Stimulated activated CD4-positive, alpha-beta T cell treated with anti-CD3 and anti-CD28 coated beads, Interleukin-1b, Interleukin-23, amount 100 ng/mL, for 24 hours (primary cell): ENCODE measurements around the gene SFTPA2.
A peak's percentile ranks its signal among the peaks of the same experiment; 100 is the strongest.
"Not testable (repeated sequence)": the region's sequence is repeated elsewhere in the genome, so short reads cannot be mapped to it uniquely, and the experiment has no call there.

ENCODE experiments used
- DNase-seq, 4 experiments: peaks; one replicate each; pipeline ENCODE4 v3.0.0-alpha.2; 2020; ENCODE audit warnings: low read depth in 4 of 4, low spot score in 1 of 4

SFTPA2 gene

DNA sequence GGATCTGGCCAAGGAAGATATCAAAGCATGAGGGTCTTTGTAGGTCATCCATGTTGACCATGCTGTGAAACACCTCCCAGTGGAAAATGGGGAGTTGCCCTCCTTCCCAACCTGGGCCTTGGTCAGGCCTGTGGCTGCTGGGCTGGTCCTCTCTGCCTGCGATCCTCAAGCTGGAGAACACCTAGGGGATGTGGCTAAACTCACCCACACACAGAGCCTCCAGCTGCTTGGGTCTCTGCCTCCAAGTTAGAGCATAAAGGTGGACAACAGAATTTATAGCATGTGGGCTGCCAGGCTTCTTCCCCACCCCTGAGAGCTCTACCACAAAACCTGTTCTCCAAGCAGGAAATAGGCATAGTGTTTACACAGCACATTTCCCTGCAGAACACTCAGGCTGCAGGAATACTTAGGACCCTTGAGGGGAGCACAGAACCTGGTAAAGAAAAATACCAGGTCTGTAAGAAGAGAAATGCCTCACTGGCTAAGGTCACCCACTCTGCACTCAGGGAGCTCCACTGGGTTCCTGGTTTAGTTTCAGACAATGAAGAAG lies at the start of gene SFTPA2:
Gene SFTPA2, minus strand, starts transcription at position 248 of the 550 bp plus-strand sequence. CDS start 924 bp downstream, outside the sequence.
- no peak for DNase-seq

DNA sequence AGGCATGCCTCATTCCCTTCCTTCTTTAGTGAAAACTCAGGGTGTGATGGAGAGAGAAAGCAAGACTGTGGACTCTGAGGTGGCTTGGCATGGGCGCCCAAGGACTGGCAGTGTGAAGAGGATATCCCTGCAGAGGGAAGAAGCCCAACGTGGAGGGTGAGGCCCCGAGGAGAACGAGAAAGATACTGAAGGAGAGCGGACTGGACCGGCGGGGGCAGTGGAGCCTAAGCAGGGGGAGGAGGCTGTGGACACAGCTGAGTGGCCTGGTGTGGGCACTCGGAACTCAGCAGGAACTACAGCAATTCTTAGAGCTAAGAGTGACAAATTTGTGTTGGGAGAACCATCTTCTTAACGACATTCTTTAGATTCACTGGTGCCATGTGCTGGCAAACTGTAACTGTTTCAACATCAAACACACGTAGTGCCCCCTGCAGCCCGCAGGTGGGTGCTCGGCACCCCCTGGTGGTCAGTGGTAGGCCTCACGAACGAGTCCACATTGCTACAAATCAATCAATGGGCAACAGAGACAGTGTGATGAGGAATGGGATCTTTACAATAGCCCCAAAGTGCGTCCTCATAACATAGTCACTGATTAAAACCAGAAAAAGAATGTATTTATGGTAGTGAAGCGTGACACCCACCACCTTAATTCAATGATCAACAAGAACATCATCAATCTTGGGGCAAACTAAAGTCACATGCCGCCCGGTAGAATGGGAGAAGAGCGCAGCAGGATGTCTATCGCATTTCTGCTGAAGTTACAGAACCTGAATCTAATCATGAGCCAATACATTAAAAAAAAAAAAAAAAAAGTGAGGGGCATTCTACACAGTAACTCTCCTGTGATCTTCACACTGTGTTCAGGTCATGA lies 48.5 kb upstream of the SFTPA2 start:
- peak in 2 of 4 experiments; percentile 2 to 16 for DNase-seq

DNA sequence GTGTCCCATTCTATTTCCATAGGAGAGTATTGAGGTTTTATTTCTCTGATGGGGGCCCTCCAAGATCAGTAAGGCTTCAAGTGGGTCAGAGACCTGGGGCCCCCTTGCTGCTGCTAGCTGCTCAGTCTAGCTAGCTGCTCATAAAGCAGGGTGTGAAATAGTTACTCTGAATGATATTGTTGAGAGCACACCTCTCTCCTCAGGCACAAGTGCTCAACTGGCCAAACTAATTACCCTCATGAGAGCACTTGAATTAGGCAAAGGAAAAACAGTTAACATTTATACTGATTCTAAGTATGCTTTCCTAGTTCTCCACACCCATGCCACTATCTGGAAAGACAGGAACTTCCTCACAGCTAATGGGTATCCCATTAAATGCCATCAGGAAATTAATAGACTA lies 45.1 kb upstream of the SFTPA2 start:
- DNase-seq = no peak

- DNase-seq = no peak
Measured at GRCh38 chr10:79604294-79604693, 44.1 kb upstream of the SFTPA2 start.

GRCh38 chr10:79602953-79603352 lies 42.7 kb upstream of the SFTPA2 start:
- DNase-seq = no peak

GRCh38 chr10:79601939-79602338 lies 41.7 kb upstream of the SFTPA2 start:
- no peak for DNase-seq

GRCh38 chr10:79599644-79600043 lies 39.4 kb upstream of the SFTPA2 start:
- not testable (repeated sequence) for DNase-seq

- DNase-seq = no peak
Measured at GRCh38 chr10:79595510-79595909, 35.3 kb upstream of the SFTPA2 start.

DNA sequence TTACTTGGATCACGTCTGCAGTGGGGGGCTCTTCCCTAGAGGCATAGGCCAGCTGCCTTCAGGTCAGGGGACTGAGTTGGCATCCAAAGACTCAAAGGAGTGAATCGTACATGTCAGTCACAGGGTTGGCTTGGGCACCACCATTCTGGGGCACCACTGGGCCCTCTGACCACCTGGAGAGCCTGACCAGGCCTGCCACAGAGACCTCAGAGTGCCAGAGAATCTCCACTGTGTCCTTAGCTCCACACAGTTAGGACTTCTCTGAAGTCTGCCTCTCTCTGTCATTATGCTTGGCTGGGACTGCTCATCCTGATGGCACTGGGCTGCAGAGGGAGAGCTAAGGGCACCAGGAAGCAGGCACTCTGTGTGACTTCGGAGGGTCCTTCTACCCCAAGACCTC lies 34.4 kb upstream of the SFTPA2 start:
- DNase-seq = not testable (repeated sequence)

GRCh38 chr10:79593377-79593776 lies 33.2 kb upstream of the SFTPA2 start:
- DNase-seq = no peak

- no peak for DNase-seq
Measured at GRCh38 chr10:79588800-79589199, 28.6 kb upstream of the SFTPA2 start.

- DNase-seq = no peak
Measured at GRCh38 chr10:79586933-79587332, 26.7 kb upstream of the SFTPA2 start.

DNA sequence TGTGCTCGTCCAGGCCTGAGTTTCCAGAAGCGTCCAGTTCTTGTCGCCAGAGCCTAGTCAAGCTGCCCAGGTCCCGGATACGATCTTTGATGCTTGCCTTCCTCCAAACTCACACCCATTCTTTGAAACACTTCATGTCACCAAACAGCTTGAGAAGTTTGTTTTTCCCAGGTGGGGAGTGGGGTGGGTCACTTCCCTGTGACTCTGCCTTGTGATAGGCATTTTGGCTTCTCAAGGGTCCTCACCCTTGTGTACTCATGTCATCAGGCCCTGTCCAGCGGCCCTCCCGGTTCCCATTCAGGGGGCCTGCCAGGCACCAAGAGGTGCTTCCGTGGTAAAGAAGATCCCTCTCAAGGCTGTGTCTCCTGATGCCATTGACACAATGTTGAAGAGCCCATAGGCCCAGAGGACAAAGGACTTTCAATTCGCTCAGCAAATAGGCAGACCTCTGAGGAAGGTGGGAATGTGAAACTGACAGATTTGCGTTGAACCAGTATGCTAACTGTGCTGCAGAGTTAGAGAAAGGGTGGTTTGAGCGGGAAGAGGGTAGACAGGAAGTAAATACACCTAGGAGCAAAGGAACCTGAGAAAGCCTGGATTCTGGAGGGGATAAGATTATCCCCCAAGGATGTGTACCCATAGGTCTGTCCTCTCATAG lies 25.8 kb upstream of the SFTPA2 start:
- DNase-seq = no peak

GRCh38 chr10:79583488-79584024 lies 23.3 kb upstream of the SFTPA2 start:
- DNase-seq = no peak

DNA sequence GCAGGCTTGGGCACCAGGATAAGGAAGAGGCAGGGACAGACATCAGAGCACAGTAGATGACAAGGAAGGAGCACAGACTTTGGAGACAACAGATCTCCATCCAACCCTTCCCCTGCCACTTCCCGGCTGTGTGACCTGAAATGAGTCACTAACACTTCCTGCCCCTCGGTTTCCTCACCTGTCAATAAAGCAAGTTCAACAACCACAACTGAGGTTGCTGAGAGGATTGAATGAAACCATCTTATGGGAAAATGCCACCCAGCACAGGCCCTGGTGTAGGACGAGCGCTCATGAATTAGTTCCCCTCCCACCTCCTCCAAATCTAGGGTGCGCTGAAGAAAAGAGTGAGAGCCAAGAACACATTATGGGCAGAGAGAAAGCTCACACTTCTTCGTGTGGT lies 22.7 kb upstream of the SFTPA2 start:
- not testable (repeated sequence) for DNase-seq

GRCh38 chr10:79582096-79582495 lies 21.9 kb upstream of the SFTPA2 start:
- DNase-seq = no peak

GRCh38 chr10:79581044-79581443 lies 20.8 kb upstream of the SFTPA2 start:
- DNase-seq = no peak

DNA sequence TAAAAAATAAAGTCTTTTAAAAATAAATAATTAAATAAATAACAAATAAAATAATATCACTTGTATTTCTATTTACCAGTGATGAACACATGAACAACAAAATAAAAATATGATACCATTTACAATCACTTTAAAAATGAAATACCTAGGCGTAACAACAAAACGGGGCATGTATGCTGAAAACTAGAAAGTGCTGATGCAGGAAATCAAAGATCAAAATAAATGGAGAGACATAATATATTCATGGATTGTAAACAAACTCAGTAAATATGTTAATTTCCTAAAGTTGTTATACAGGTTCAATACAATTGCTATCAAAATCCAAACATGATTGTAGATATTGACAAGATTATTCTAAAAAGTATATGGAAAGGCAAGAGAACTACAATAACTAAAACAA lies 19.2 kb upstream of the SFTPA2 start:
- no peak for DNase-seq

DNA sequence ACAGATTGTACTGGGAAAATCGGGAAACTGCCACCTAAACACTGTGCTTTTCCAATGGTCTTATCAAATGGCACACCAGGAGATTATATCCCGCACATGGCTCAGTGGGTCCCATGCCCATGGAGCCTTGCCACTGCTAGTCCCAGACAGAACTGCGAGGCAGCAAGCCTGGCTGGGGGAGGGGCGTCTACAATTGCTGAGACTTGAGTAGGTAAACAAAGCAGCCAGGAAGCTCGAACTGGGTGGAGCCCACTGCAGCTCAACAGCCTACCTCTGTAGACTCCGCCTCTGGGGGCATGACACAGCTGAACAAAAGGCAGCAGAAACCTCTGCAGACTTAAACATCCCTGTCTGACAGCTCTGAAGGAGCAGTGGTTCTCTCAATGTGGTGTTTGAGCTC lies 10.4 kb upstream of the SFTPA2 start:
- DNase-seq = not testable (repeated sequence)

DNA sequence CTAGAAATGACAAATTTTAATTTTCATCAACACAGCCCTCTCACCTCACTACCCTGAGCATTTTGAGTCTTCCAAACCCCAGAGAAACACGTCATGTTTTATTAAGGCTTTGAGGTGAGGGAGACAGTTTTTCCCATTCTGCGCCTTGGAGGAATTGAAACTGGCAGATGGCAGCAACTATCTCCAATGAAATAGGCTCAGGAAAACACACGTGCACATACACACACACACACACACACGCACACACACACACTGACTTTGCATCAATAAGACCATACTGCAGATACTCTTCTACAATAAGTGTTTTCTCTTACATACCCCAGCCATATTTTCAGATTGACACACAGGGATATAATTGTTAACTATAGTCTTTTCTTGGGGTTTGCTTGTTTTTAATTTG lies 3.2 kb upstream of the SFTPA2 start:
- no peak for DNase-seq

GRCh38 chr10:79562135-79562756 lies 2.0 kb upstream of the SFTPA2 start:
- DNase-seq = peak; percentile 12 to 48 (median 40)
